Kidney glomerular epithelial cell (primary cell): Measurements from ENCODE around the gene RPL32.

Source experiments
- DNase-seq: peaks from one replicate; lab custom pipeline; 2025; lab: John Stamatoyannopoulos, UW

The RPL32 gene

GRCh38 chr3:12832350-12833221 lies 8.8 kb downstream of the RPL32 start:
- DNase-seq: no peak

GRCh38 chr3:12831301-12831866 lies 10.0 kb downstream of the RPL32 start:
- DNase-seq: no peak

GRCh38 chr3:12830785-12831156 lies 10.6 kb downstream of the RPL32 start:
- no peak for DNase-seq

- no peak for DNase-seq
Measured at GRCh38 chr3:12829886-12830784, 11.2 kb downstream of the RPL32 start.

- no peak for DNase-seq
Measured at GRCh38 chr3:12829404-12829803, 12.0 kb downstream of the RPL32 start.

GRCh38 chr3:12828751-12829150 lies 12.6 kb downstream of the RPL32 start:
- DNase-seq: no peak

GRCh38 chr3:12825156-12825555 lies 16.2 kb downstream of the RPL32 start:
- DNase-seq: no peak

GRCh38 chr3:12824299-12824698 lies 17.1 kb downstream of the RPL32 start:
- no peak for DNase-seq

- DNase-seq: peak; percentile 35
Measured at GRCh38 chr3:12822725-12823373, 18.5 kb downstream of the RPL32 start.

GRCh38 chr3:12818773-12819172 lies 22.6 kb downstream of the RPL32 start:
- no peak for DNase-seq

GRCh38 chr3:12818273-12818672 lies 23.1 kb downstream of the RPL32 start:
- DNase-seq: no peak

GRCh38 chr3:12817343-12817710 lies 24.0 kb downstream of the RPL32 start:
- DNase-seq: no peak

GRCh38 chr3:12816521-12817342 lies 24.6 kb downstream of the RPL32 start:
- DNase-seq: no peak

GRCh38 chr3:12815719-12816118 lies 25.6 kb downstream of the RPL32 start:
- no peak for DNase-seq

GRCh38 chr3:12815078-12815477 lies 26.3 kb downstream of the RPL32 start:
- no peak for DNase-seq

- DNase-seq: no peak
Measured at GRCh38 chr3:12813967-12814366, 27.4 kb downstream of the RPL32 start.

GRCh38 chr3:12812812-12813211 lies 28.6 kb downstream of the RPL32 start:
- no peak for DNase-seq

- DNase-seq: no peak
Measured at GRCh38 chr3:12810961-12811360, 30.4 kb downstream of the RPL32 start.

- peak; percentile 88 for DNase-seq
Measured at GRCh38 chr3:12810013-12810780, 31.2 kb downstream of the RPL32 start.

- no peak for DNase-seq
Measured at GRCh38 chr3:12809435-12809834, 31.9 kb downstream of the RPL32 start.

- no peak for DNase-seq
Measured at GRCh38 chr3:12809001-12809400, 32.4 kb downstream of the RPL32 start.
